ENCODE data around the gene SCGB1C2.
A peak's percentile ranks its signal among the peaks of the same experiment; 100 is the strongest.
"Not testable (repeated sequence)": the region's sequence is repeated elsewhere in the genome, so short reads cannot be mapped to it uniquely, and the experiment has no call there.

The SCGB1C2 gene

GRCh38 chr17:149231-149630 is 11.9 kb downstream of the SCGB1C2 start:
- DNase-seq (ENCODE audit: low spot score), result no peak

GRCh38 chr17:149897-150584 is 12.7 kb downstream of the SCGB1C2 start:
- DNase-seq (ENCODE audit: low spot score), result no peak

GRCh38 chr17:151004-151403 is 13.6 kb downstream of the SCGB1C2 start:
- DNase-seq (ENCODE audit: low spot score), result no peak

- DNase-seq (ENCODE audit: low spot score), result no peak
Observed at GRCh38 chr17:151886-152859, 14.8 kb downstream of the SCGB1C2 start.

GRCh38 chr17:152860-153420 is 15.6 kb downstream of the SCGB1C2 start:
- DNase-seq (ENCODE audit: low spot score), result no peak

- no peak for DNase-seq (ENCODE audit: low spot score)
Observed at GRCh38 chr17:153851-154250, 16.5 kb downstream of the SCGB1C2 start.

GRCh38 chr17:155576-155975 is 18.2 kb downstream of the SCGB1C2 start:
- DNase-seq (ENCODE audit: low spot score), result no peak

- DNase-seq (ENCODE audit: low spot score), result no peak
Observed at GRCh38 chr17:156094-156621, 18.8 kb downstream of the SCGB1C2 start.

- DNase-seq (ENCODE audit: low spot score), result no peak
Observed at GRCh38 chr17:156946-157345, 19.6 kb downstream of the SCGB1C2 start.

GRCh38 chr17:157901-158300 is 20.5 kb downstream of the SCGB1C2 start:
- no peak for DNase-seq (ENCODE audit: low spot score)

GRCh38 chr17:158379-158778 is 21.0 kb downstream of the SCGB1C2 start:
- DNase-seq (ENCODE audit: low spot score), result no peak

GRCh38 chr17:159609-160008 is 22.2 kb downstream of the SCGB1C2 start:
- DNase-seq (ENCODE audit: low spot score), result no peak

- no peak for DNase-seq (ENCODE audit: low spot score)
Observed at GRCh38 chr17:160336-160735, 23.0 kb downstream of the SCGB1C2 start.

GRCh38 chr17:161481-161880 is 24.1 kb downstream of the SCGB1C2 start:
- no peak for DNase-seq (ENCODE audit: low spot score)

- DNase-seq (ENCODE audit: low spot score), result no peak
Observed at GRCh38 chr17:162689-163088, 25.3 kb downstream of the SCGB1C2 start.

GRCh38 chr17:163514-164098 is 26.2 kb downstream of the SCGB1C2 start:
- DNase-seq (ENCODE audit: low spot score), result no peak

- DNase-seq (ENCODE audit: low spot score), result peak; percentile 34
Observed at GRCh38 chr17:164303-165235, 27.2 kb downstream of the SCGB1C2 start.

GRCh38 chr17:165939-166338 is 28.6 kb downstream of the SCGB1C2 start:
- DNase-seq (ENCODE audit: low spot score), result no peak

GRCh38 chr17:168614-169013 is 31.2 kb downstream of the SCGB1C2 start:
- DNase-seq (ENCODE audit: low spot score), result not testable (repeated sequence)

GRCh38 chr17:170130-170670 is 32.8 kb downstream of the SCGB1C2 start:
- DNase-seq (ENCODE audit: low spot score), result no peak

- DNase-seq (ENCODE audit: low spot score), result no peak
Observed at GRCh38 chr17:171871-172270, 34.5 kb downstream of the SCGB1C2 start.

Measured in SW480 (cell line).